Ishikawa (cell line): ENCODE data around the gene CLDN12.

ENCODE experiments used
- CEBPB ChIP-seq: IDR thresholded peaks from 2 replicates; pipeline ENCODE4 v1.6.1; 2012
- CREB1 ChIP-seq: IDR thresholded peaks from 2 replicates; pipeline ENCODE4 v1.6.1; 2012; ENCODE audit warnings: low read depth
- EGR1 ChIP-seq: IDR thresholded peaks from 2 replicates; pipeline ENCODE4 v1.6.1; 2012
- EP300 ChIP-seq: IDR thresholded peaks from 2 replicates; pipeline ENCODE4 v1.6.1; 2012; ENCODE audit warnings: borderline replicate concordance
- FOXM1 ChIP-seq: IDR thresholded peaks from 2 replicates; pipeline ENCODE4 v1.6.1; 2012; ENCODE audit warnings: low read depth, borderline replicate concordance
- NFIC ChIP-seq: IDR thresholded peaks from 2 replicates; pipeline ENCODE4 v1.6.1; 2012
- RAD21 ChIP-seq: IDR thresholded peaks from 2 replicates; pipeline ENCODE4 v1.6.1; 2012; ENCODE audit warnings: low read depth
- REST ChIP-seq: IDR thresholded peaks from 2 replicates; pipeline ENCODE4 v1.6.1; 2012; ENCODE audit warnings: low read depth, mild to moderate bottlenecking
- TAF1 ChIP-seq: IDR thresholded peaks from 2 replicates; pipeline ENCODE4 v1.6.1; 2012; ENCODE audit warnings: low read depth, mild to moderate bottlenecking
- TCF12 ChIP-seq: IDR thresholded peaks from 2 replicates; pipeline ENCODE4 v1.6.1; 2012; ENCODE audit warnings: low read depth
- TEAD4 ChIP-seq: IDR thresholded peaks from 2 replicates; pipeline ENCODE4 v1.6.1; 2012
- USF1 ChIP-seq: IDR thresholded peaks from 2 replicates; pipeline ENCODE4 v1.6.1; 2012
- YY1 ChIP-seq: IDR thresholded peaks from 2 replicates; pipeline ENCODE4 v1.6.1; 2012; ENCODE audit warnings: low read depth
- ZBTB7A ChIP-seq: IDR thresholded peaks from 2 replicates; pipeline ENCODE4 v1.6.1; 2012; ENCODE audit warnings: low read depth
- TF ChIP-seq, protein P1 (sequence below): IDR thresholded peaks from 2 replicates; pipeline ENCODE4 v1.6.1; 2012

Gene CLDN12

GRCh38 chr7:90413185-90413528 lies 9.9 kb downstream of the CLDN12 start:
- TF ChIP-seq REST: no peak
- TF ChIP-seq TCF12: no peak
- no peak for TF ChIP-seq NFIC
- TF ChIP-seq TEAD4: no peak
- TF ChIP-seq FOXM1: no peak
- TF ChIP-seq YY1: no peak
- TF ChIP-seq EGR1: no peak
- TF ChIP-seq EP300: no peak
- TF ChIP-seq USF1: no peak
- no peak for TF ChIP-seq ZBTB7A
- TF ChIP-seq, protein P1, sequence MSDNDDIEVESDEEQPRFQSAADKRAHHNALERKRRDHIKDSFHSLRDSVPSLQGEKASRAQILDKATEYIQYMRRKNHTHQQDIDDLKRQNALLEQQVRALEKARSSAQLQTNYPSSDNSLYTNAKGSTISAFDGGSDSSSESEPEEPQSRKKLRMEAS: no peak

DNA sequence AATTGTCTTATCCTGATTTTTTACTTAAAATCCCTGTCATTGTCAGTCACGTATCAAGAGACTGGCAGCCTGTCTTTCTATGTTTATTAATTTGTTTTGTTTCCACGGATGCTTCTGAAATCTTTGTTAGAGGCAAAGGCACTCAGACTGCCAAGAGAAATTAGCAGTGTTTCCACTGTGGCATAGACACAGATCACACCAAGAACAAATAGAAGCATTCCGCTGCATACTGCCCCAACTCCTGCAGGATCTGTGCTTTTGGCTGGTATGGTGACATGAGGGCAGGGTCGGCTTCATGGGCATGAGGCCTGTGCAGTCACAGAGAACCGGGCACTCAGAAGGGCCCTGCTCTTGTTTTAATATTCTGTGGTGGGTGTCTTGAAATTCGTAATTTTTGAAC lies 18.4 kb downstream of the CLDN12 start:
- TF ChIP-seq TAF1 (no peak), USF1 (no peak), REST (no peak), FOXM1 (no peak), RAD21 (no peak), EGR1 (no peak), EP300 (no peak), YY1 (no peak), TCF12 (no peak), CEBPB (no peak), NFIC (no peak), CREB1 (no peak), TEAD4 (no peak), ZBTB7A (no peak)
- TF ChIP-seq, protein P1: no peak

- TF ChIP-seq YY1 (no peak), FOXM1 (no peak), CEBPB (no peak), CREB1 (no peak), USF1 (no peak), TCF12 (no peak), TAF1 (no peak), REST (no peak), EGR1 (no peak), RAD21 (no peak), TEAD4 (no peak), EP300 (no peak), ZBTB7A (no peak), NFIC (no peak)
- TF ChIP-seq, protein P1: no peak
These were observed 21.5 kb downstream of the CLDN12 start for GRCh38 chr7:90424720-90425119.

- TF ChIP-seq EP300 (no peak), CREB1 (no peak)
These were observed 22.1 kb downstream of the CLDN12 start for GRCh38 chr7:90425376-90425775.
